HS-27A (cell line): ENCODE data around the gene THEMIS.
"Not testable (repeated sequence)": the region's sequence is repeated elsewhere in the genome, so short reads cannot be mapped to it uniquely, and the experiment has no call there.

Source experiments
- DNase-seq: peaks from one replicate; pipeline ENCODE4 v3.0.0-alpha.2; 2012; ENCODE audit warnings: low read depth, missing footprints

Gene THEMIS, protein sequence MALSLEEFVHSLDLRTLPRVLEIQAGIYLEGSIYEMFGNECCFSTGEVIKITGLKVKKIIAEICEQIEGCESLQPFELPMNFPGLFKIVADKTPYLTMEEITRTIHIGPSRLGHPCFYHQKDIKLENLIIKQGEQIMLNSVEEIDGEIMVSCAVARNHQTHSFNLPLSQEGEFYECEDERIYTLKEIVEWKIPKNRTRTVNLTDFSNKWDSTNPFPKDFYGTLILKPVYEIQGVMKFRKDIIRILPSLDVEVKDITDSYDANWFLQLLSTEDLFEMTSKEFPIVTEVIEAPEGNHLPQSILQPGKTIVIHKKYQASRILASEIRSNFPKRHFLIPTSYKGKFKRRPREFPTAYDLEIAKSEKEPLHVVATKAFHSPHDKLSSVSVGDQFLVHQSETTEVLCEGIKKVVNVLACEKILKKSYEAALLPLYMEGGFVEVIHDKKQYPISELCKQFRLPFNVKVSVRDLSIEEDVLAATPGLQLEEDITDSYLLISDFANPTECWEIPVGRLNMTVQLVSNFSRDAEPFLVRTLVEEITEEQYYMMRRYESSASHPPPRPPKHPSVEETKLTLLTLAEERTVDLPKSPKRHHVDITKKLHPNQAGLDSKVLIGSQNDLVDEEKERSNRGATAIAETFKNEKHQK

DNA sequence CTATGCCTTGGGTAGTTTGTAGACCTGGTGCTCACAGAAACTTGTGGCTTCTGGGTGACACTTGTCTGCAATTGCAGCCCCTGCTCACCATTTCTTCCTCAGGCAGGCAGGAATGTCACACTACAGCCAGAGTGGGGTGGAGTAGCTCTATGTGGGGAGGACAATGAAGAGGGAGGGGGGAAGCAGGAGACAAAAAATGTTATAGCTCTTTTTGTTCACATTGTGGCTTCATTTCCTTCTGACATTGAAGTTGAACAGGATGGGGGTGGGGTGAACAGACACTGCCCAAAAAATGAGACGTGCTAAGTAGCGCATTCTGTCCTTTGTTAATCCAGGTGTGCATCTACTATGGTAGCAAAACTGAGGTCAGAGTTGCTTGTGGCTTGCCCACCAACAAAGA is at the start of gene THEMIS:
Gene THEMIS, minus strand, starts transcription at position 124 of the 400 bp plus-strand sequence. CDS start 126 bp downstream, outside the sequence.
- DNase-seq, result no peak

DNA sequence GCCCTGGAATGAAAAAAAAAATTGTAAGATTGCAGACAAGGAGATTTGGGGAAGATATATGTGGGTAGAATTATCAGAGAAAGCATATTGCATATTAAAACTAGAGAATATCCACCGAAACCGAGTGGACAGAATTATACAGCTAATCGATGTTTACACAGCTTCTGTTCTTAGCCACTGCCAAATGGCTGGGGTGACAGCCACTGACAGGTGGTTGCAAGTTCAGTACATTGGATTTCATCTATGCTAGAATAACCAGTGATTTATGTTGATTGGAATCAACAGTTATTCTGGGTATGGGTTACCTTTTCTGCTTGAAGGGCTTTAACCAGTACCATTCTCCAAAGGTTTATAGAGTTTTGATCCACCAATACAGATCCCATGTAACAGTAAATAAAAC is 48.4 kb upstream of the THEMIS start:
- no peak for DNase-seq

DNA sequence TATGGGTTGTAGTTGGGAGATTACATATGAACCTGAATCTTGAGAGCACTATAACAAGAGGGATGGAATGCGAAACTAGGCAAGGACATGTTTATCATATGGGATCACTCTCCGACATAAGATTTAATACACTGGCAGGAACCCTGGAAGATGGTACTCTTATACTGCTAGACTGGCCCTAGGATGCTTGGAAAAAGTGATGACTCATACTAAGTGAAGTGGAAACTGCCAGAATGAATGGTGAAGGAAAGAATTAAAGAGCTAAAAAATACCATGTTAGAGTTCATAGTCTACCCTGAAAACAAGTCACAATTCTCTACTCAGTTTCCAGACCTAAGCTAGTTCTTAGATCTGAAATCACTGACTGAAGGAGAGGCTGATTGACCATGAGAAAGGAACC is 45.5 kb upstream of the THEMIS start:
- no peak for DNase-seq

DNA sequence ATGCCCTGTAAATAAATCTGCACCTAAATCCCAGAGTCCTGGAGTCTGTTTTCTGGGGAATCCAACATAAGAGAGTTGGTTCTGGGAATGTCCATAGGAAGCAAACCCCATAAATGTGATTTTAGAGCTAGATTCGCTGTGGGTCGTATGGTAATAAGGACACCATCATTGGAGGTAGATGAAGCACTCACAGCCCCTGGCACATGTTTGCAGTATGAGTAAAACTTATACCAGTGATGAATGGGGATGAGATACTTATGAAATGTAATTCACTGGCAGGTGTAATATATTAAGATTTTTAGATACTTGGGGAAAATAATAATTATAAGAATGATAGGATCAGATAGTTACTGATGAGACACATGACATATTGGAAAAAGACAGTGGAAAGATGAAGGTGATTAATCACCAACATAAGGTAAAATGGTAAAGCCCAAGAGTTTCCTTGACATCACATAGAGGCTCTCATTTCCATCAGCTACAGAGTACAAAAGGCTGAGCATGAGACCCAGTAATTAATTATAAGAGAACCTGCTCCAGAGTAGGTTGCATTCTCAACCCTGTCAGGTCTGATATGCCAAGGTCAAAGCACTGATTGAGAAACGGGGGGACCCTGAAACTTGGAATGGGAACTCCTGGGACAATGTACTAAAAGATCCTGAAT is 44.7 kb upstream of the THEMIS start:
- no peak for DNase-seq

DNA sequence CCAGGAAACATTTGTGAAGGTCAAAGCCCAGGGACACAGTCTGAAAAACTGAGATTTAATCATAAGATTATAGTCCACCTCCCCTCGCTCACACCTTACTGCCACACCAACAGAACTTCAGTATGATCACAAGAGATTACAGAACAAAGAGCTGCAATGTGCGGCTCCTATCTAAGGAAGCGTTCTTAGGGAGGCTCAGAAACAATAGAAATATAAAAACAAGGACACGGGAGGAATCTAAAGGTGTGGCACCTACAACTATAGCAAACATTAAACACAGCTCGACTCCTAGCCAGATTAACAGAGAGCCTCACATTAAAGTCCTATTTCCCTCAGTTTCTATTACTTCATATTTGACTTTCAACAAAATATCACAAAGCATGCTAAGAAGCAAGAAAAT is 40.4 kb upstream of the THEMIS start:
- no peak for DNase-seq

DNA sequence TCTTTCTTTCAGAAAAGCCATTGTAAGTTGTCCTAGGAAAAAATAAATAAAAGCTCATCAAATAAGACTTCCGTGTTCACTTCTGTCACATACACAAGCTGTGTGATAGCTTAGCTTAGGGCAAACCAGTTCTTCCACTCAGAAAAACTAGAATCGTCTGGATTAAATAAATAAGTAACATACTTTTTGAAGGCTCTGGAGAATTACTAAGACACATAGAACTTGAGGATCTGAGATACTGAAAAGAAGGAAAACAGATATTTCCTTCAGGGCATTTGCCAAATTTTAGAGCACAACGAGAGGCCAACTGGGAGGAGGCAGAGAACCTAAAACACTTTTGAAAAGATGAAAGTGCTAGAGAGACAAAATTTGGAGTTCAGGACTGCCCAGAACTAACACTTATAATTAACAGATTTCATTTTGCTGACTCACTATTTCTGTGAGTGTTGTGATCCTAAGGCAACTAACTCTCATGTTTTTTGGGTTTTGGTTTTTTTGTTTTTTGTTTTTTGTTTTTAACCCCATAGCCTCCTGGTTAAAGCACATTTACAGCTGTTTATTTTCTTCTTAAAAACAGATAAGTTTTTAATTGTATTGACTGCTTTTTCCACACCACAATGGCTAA is 38.7 kb upstream of the THEMIS start:
- DNase-seq, result no peak

DNA sequence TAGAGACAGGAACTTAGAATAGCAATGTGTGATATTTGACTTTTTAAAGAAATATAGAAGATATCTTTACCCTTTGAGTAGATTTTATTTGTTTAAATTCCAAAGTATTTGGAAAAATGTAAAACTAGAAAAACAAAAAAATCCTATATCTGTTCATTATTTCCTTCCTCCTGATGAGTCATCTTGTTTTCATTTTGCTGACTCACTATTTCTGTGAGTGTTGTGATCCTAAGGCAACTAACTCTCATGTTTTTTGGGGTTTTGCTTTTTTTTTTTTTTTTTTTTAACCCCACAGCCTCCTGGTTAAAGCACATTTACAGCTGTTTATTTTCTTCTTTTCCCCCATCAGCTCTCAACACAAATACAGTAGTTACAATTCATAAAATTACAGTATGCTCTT is 37.8 kb upstream of the THEMIS start:
- no peak for DNase-seq

DNA sequence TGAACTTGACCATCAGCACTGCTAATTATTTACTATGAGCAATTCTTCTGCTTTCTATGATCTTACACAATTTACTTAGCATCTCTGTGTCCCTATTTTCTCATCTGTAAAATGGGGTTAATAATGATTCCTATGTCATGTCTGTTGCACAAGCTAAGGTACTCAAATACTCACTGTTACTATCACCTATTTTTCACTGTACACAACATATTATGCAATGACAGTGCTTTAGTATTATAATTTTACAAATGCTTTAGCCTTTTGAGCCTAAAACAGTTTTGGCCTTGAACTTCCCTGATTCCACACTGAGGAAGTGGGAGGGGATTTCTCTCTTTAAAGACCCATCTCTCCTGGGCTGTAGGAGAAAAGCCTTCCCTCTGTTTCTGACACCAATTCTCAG is 36.9 kb upstream of the THEMIS start:
- no peak for DNase-seq

DNA sequence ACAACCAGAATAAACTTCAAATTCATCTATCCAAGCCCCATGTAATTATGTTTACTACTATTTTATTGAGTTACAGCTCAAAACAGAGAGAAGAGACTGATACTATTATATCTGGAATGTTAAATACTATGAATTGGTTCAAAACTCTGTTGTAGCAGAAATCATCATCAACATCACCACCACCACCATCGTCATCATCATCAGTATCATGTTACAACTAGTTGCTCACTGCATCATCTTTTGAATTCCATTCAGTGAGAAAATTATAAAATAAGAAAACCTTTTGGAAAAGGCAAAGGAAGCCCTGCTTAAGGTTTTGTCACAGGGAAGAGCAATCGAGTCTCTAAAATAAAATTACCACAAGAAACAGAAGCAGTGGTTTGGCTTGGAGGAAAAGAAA is 36.2 kb upstream of the THEMIS start:
- DNase-seq, result no peak

DNA sequence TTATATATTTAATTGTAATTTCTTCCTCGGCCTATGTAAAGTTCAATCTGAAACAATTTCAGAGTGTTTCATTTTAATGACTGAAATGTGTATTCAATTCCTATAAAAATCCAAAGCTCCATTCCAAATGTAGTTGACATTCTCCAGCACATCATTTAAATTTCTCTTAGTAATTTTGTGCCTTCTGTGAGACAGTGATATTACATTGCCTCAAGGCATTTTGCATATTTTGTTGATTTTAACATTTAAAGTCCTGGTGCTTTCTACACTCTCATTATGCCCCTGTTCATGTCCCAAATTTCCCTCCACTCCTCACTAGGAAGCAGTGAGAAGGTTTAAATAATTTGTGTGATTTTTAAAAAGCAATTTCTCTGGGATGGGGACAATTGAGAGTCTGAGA is 34.1 kb upstream of the THEMIS start:
- no peak for DNase-seq

DNA sequence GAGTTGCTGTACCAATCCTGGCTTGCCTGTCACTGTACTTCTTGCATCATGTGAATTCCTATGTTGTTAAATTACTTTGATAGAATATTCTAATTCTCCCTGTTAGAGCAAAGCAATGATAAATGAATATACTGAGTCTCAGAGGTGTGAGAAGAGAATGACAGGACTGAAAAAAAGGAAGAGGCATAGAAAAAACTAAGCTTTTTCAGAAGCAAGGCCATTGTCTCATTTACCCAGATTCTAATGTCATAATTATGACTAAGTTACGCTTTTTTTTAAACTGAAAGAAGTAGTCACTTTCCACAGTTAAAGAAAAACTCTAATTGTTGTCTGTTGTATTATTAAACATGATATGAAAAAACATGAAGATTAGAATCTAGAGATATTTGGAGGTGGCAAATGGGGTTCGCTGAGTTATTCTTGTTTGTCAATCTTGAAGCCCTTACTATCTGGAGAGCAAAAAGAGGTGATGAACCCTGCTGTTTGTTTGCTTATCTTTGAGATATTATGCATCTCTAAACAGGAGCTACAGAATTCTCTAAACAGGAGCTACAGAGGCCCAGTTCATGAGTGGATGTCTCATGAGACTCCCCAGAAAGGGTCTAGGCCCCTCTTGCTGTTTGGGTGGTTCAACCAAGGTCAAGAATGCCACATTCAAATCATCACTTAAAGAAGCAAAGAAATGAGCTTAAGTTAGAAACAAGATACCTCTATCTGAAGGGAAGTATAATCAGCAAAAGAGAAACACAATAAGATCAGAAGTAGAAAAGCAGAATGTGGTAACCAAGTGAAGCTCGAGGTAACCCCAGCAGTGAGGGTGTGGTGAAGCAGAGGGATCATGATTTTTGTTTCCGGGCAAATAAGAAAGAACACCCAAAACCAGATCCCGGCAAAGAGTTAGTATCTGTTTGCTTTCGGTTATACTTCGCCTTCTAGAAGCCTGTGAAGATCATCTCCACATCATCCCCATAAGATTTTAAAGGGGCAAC is 33.3 kb upstream of the THEMIS start:
- no peak for DNase-seq

DNA sequence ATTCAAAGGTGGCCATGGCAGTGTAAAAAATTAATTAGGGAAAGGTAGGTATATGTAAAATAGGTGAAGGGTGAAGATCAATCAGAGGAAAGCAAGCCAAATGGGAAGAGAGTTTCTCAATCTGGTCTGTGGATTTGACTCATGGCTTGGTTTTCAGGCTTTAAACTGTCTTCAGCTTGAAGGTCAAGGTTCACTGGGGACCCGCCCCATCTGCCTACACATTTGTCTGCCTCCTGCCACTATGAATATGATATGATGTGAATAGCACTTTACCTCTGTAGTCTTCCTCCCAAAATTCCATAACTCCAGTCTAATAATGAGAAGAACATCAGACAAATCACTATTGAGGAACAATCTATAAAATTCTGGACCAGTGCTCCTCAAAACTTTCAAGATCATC is 32.3 kb upstream of the THEMIS start:
- no peak for DNase-seq

DNA sequence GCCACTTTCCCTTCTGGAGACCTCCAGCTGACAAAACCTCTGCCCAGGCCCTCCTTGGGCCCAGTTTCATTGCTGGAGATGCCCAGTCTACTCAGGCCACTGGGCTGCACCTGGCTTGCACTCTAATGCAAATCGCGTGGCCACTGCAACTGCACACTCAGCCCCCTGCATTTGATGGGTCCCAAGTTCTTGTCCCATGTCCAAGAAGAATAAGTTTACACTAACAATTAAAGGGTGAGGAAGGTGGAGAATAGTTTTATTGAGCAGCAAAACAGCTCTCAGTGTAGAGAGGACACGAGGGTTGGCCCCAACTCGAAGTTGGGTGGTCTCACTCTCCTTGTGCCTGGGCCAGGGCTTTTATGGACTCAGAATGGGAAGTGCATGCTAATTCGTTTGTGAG is 31.9 kb upstream of the THEMIS start:
- no peak for DNase-seq

DNA sequence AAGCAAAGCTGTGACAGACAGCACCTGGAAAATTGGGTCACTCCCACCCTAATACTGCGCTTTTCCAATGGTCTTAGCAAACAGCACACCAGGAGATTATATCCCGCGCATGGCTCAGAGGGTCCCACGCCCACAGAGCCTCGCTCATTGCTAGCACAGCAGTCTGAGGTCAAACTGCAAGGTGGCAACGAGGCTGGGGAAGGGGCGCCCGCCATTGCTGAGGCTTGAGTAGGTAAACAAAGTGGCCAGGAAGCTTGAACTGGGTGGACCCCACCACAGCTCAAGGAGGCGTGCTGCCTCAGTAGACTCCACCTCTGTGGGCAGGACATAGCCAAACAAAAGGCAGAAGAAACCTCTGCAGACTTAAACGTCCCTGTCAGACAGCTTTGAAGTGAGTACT is 25.6 kb upstream of the THEMIS start:
- not testable (repeated sequence) for DNase-seq

DNA sequence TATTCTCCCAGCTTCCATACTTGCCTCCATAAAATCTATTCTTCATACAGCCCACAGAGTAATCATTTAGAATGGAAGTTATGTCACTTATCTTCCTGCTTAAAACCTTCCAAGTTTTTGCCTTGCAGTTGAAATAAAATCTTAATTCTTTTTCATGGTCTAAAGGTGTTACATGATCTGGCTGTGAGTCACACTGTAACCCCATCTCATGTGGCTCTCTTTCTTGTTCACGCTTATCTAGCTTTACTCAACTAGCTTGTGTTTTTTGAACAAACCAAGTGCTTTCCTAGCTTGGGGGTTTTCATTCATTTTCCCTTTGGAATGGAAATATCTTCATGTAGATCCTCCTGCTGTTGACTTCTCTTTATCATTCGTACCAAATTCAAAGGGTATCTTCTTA is 23.6 kb upstream of the THEMIS start:
- no peak for DNase-seq

DNA sequence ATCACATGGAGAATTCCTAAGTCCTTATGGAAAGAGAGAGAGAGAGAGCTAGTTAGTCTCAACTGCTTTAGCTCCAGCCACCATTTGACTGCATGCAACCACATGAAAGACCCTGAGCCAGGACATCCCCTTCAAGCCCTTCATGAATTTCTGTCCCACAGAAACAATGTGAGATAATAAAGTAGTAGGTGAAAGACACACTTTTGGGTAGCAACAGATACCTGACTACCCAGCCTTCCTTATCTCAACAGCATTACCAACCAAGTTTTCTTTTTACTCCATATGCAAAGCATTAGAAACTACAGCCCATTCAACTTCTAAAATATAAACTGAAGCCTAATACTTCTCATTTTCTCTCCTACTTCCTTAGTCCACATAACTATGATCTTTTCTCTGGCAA is 23.2 kb upstream of the THEMIS start:
- no peak for DNase-seq

DNA sequence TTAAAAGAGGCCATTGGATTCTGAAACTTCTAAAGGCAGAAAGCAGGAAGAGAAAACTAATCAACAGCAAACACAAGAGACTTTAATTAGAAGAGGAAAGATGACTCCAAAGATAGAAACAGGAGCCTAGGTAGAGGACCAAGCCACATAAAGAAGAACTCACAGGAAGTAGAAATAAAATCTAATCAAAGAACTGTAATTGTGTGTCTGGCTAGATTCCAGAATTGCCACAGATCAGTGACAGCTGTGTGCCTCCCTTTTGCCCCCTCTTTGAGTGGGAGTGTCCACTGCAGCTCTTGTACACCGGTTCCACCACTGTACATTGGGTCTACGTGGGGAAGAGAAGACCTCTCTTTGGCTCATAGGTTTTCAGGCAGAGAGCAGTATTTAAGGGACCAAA is 22.3 kb upstream of the THEMIS start:
- DNase-seq, result no peak

DNA sequence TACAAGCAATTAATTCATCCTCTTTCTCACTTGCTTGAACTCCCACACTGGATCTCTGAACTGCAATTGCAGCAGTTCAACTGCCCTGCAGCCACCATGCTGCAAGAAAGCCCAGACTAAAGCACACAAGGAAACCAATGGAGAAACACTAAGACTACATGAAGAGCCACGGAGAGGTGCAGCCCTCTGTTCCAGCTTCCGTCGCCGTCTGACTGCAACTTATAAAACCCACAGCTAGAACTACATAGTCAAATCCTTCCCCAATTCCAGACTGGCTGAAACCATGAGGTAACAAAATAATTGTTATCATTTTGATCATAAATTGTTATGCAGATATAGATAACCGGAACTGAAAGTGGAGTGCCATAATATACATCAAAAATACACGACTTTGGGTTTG is 21.1 kb upstream of the THEMIS start:
- DNase-seq, result no peak

DNA sequence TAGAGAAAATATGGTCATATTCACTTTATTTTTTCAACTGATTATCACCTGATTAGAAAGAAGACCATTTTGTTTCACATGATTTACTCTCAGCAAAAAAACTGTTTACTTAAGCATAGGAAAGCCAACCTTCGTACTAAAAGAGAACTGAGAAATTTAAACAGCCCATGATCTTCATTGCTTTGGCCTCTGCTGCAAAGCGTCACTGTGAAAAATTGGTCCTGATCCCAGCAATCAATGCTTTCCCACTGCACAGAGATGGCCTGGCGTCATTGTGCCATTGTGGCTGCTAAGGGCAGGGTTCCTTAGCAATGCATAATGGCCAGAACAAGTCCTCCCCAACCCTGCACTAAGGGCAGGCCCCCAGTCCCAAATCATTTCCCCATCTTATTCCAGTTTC is 19.9 kb upstream of the THEMIS start:
- DNase-seq, result no peak

DNA sequence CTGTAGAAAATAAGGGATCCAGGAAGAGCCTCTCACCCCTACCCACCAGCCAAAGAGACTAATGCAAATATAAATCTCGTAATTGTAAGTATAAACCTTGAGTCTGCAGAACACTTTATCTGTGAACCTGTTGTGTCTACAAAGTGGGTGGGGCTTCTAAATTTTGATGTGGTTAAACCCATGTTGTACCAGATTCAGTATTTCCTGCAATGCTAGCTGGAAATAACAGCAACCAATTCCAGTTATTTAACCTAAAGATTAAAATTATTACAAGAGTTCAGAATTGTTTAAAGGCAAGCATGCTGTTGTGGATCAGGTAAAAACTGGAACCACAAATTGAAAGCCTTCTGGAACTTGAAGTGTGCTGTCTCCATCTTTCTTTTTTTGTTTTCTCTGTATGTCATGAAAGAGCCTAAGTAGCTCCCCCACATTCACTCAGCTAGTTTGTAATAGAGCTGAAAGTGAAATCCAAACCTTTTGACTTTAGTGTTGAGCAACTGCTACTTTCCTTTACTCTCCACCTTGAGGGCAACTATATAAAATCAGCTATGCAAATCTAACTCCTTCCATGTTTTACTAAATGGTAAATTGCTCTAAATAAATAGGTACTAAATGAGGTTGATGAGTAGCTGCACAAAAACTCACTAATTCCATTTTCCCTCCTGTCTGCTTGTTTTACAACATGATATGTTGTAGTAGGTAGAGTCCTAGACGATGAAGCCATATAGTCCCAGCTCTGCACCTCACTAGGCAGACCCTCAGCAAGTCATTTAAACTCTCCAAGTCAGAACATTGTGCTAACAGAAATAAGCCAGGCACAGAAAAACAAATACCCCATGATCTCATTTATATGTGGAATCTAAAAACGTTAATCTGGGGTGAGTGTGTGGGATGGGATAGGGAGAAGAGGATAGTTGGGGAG is 17.9 kb upstream of the THEMIS start:
- no peak for DNase-seq

DNA sequence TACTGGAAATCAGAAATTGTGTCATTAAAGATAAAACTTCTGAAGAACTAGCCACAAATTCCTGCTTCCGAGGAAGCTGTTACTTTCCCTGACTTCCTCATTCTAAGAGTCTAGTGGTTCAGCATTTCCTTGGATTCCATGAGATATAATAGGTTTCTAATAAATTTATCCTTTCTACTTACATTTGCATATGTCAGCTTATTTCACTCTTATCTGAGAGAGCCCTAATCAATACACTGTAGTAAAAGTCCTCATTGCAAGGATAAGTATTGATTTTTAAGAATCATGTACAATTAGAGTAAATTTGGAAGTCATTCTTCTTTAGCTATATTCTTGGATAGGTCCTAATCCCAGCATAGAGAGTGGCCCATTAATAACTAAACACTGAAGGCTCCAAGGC is 16.9 kb upstream of the THEMIS start:
- no peak for DNase-seq
